CD4-positive, alpha-beta memory T cell (primary cell): ENCODE data around the gene PRKACG. TPM values are rescaled to one million over a fixed set of nuclear protein-coding genes. Genes with fewer than 3 reads are reported as not detected.

Experiments
- CTCF ChIA-PET: fragments of 350-600 bp; sonication (Branson Sonifier 250); formaldehyde crosslinking; loops from one replicate; lab custom pipeline; 2021; ENCODE audit warnings: inconsistent platforms; ENCODE audit not compliant: partially characterized antibody; lab: Charles Lee
- POLR2A ChIA-PET: fragments of 350-600 bp; sonication (Branson Sonifier 250); formaldehyde crosslinking; loops from one replicate; lab custom pipeline; 2021; ENCODE audit not compliant: partially characterized antibody; lab: Charles Lee
- DNase-seq, 5 donors: peaks; one replicate each; pipeline versions ENCODE4 v3.0.0 to v3.0.0-alpha.2; 2020 to 2022; ENCODE audit warnings: mixed read lengths in 1 of 5
- H3K27ac ChIP-seq: one replicate; pipeline ENCODE4 v1.7.0; 2013; ENCODE audit warnings: low read depth, low read length
- H3K27me3 ChIP-seq: 2 replicates; pipeline ENCODE4 v1.7.0; 2013; ENCODE audit warnings: mild to moderate bottlenecking, low read length, moderate library complexity; ENCODE audit not compliant: insufficient read depth
- H3K36me3 ChIP-seq: 2 replicates; pipeline ENCODE4 v1.7.0; 2013; ENCODE audit warnings: mild to moderate bottlenecking, low read length, moderate library complexity; ENCODE audit not compliant: insufficient read depth
- H3K4me1 ChIP-seq: 2 replicates; pipeline ENCODE4 v1.7.0; 2013; ENCODE audit warnings: mild to moderate bottlenecking, low read length, moderate library complexity; ENCODE audit not compliant: insufficient read depth
- H3K4me3 ChIP-seq, 2 donors: one replicate each; pipeline ENCODE4 v1.7.0; 2013; ENCODE audit warnings: low read length in 2 of 2, mild to moderate bottlenecking in 1 of 2
- H3K9me3 ChIP-seq, 2 donors: one replicate each; pipeline ENCODE4 v1.7.0; 2013; ENCODE audit warnings: low read length in 2 of 2, control low read depth in 1 of 2; ENCODE audit not compliant: control insufficient read depth in 1 of 2
- H3K27ac Mint-ChIP-seq, 7 donors: one replicate each; pipeline ENCODE4 v1.8.0; 2020 to 2021; ENCODE audit warnings: mixed read lengths in 7 of 7, mild to moderate bottlenecking in 6 of 7, inconsistent platforms in 3 of 7, moderate library complexity in 3 of 7
- H3K27me3 Mint-ChIP-seq, 2 donors: one replicate each; pipeline ENCODE4 v1.8.0; 2020 to 2021; ENCODE audit warnings: mixed read lengths in 2 of 2
- H3K36me3 Mint-ChIP-seq, 2 donors: one replicate each; pipeline ENCODE4 v1.8.0; 2020 to 2021; ENCODE audit warnings: mixed read lengths in 2 of 2, inconsistent platforms in 1 of 2, mild to moderate bottlenecking in 1 of 2
- H3K4me1 Mint-ChIP-seq, 4 donors: one replicate each; pipeline ENCODE4 v1.8.0; 2020 to 2021; ENCODE audit warnings: mixed read lengths in 4 of 4, mild to moderate bottlenecking in 1 of 4
- H3K4me3 Mint-ChIP-seq, 8 donors: one replicate each; pipeline ENCODE4 v1.8.0; 2020 to 2021; ENCODE audit warnings: mixed read lengths in 8 of 8, mild to moderate bottlenecking in 7 of 8, moderate library complexity in 6 of 8, inconsistent platforms in 3 of 8
- H3K9me3 Mint-ChIP-seq, 8 donors: one replicate each; pipeline ENCODE4 v1.8.0; 2020 to 2021; ENCODE audit warnings: mixed read lengths in 8 of 8, mild to moderate bottlenecking in 5 of 8, inconsistent platforms in 3 of 8, moderate library complexity in 1 of 8
- intact Hi-C: fragments of 100-400 bp; cut with micrococcal nuclease; formaldehyde crosslinking; loops from one replicate; pipeline ENCODE4 v1.15.1; 2023
- polyA plus RNA-seq, 2 donors: library from polyadenylated mRNA; unstranded; fragments of 300-500 nt; fragmentation: Illumina TruSeq; gene quantifications; one replicate each; pipeline ENCODE4 v1.2.3, GENCODE V29; 2021
- total RNA-seq, 2 experiments: library from RNA; stranded (reverse); gene quantifications; one replicate each; pipeline ENCODE4 v1.2.3, GENCODE V29; 2021

The PRKACG gene
- total and polyA plus RNA-seq, 4 experiments from 2014 or later = not detected

GRCh38 chr9:69036799-69037198, 22.9 kb upstream of the PRKACG start:
- H3K4me3 Mint-ChIP-seq = peak overlapping the region; percentile 95 to 99 (median 98)
- no peaks in the 10 kb centered on the region for H3K9me3 Mint-ChIP-seq
- peak overlapping the region; percentile 87 to 96 (median 94) for H3K27ac Mint-ChIP-seq
- intact Hi-C loops = loop anchor here (5.0 to 10.0 kb wide), 6 partner anchors 86 to 1378 kb away; partner anchors contain the start of genes KLF9 and SMC5
- H3K27me3 ChIP-seq = no peaks in the 10 kb centered on the region
- ChIA-PET CTCF (interaction anchor here (1.4 to 5.9 kb wide), 11 partner anchors 9 to 159 kb away, joined by 4 to 56 read pairs (median 15); no protein-coding TSS in a partner anchor), POLR2A (interaction anchor here (1.8 to 2.7 kb wide), 4 partner anchors 17 to 723 kb away, joined by 6 to 18 read pairs (median 8); partner anchors contain the start of gene PTAR1)
- H3K4me1 ChIP-seq = peaks cover 15% of the 10 kb centered on the region
- peaks cover 18 to 33% (median 20%) of the 10 kb centered on the region in 4 donors for H3K4me1 Mint-ChIP-seq
- H3K36me3 ChIP-seq = no peaks in the 10 kb centered on the region
- peak overlapping the region; percentile 78 to 86 for H3K4me3 ChIP-seq
- no peak for DNase-seq
- peaks cover 7 to 9% of the 10 kb centered on the region in 2 donors for H3K36me3 Mint-ChIP-seq
- H3K9me3 ChIP-seq = no peaks in the 10 kb centered on the region
- no peaks in the 10 kb centered on the region for H3K27me3 Mint-ChIP-seq
- peak overlapping the region; percentile 60 for H3K27ac ChIP-seq

- H3K4me1 Mint-ChIP-seq = peaks cover 16 to 34% (median 22%) of the 10 kb centered on the region in 4 donors
- ChIA-PET POLR2A (interaction anchor here (0.9 to 2.7 kb wide), 10 partner anchors 9 to 724 kb away, joined by 3 to 18 read pairs (median 6); partner anchors contain the start of gene PTAR1), CTCF (interaction anchor here (0.6 to 5.9 kb wide), 14 partner anchors 8 to 159 kb away, joined by 3 to 56 read pairs (median 10); no protein-coding TSS in a partner anchor)
- Histone ChIP-seq H3K36me3 (no peaks in the 10 kb centered on the region), H3K4me3 (peak overlapping the region; percentile 78 to 86), H3K27me3 (no peaks in the 10 kb centered on the region), H3K9me3 (no peaks in the 10 kb centered on the region), H3K27ac (peak overlapping the region; percentile 60), H3K4me1 (peaks cover 17% of the 10 kb centered on the region)
- peak in 1 of 5 donors; percentile 58 for DNase-seq
- intact Hi-C loops = loop anchor here (5.0 to 10.0 kb wide), 6 partner anchors 86 to 1378 kb away; partner anchors contain the start of genes KLF9 and SMC5
- no peaks in the 10 kb centered on the region for H3K9me3 Mint-ChIP-seq
- no peaks in the 10 kb centered on the region for H3K27me3 Mint-ChIP-seq
- peaks cover 7 to 9% of the 10 kb centered on the region in 2 donors for H3K36me3 Mint-ChIP-seq
- peak overlapping the region; percentile 95 to 99 (median 98) for H3K4me3 Mint-ChIP-seq
- peak overlapping the region; percentile 87 to 96 (median 94) for H3K27ac Mint-ChIP-seq
Observed at GRCh38 chr9:69036309-69036708, 22.4 kb upstream of the PRKACG start.

DNA sequence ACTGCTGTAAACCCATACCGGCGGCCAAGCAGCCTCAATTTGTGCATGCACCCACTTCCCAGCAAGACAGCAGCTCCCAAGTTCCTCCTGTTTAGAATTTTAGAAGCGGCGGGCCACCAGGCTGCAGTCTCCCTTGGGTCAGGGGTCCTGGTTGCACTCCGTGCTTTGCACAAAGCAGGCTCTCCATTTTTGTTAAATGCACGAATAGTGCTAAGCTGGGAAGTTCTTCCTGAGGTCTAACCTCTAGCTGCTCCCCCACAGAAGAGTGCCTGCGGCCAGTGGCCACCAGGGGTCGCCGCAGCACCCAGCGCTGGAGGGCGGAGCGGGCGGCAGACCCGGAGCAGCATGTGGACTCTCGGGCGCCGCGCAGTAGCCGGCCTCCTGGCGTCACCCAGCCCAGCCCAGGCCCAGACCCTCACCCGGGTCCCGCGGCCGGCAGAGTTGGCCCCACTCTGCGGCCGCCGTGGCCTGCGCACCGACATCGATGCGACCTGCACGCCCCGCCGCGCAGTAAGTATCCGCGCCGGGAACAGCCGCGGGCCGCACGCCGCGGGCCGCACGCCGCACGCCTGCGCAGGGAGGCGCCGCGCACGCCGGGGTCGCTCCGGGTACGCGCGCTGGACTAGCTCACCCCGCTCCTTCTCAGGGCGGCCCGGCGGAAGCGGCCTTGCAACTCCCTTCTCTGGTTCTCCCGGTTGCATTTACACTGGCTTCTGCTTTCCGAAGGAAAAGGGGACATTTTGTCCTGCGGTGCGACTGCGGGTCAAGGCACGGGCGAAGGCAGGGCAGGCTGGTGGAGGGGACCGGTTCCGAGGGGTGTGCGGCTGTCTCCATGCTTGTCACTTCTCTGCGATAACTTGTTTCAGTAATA, 21.8 kb upstream of the PRKACG start, which contains the start of gene FXN:
FXN (plus strand) TSS at position 315 of the 871 bp plus-strand sequence; CDS start at position 346, 31 bp downstream.
- POLR2A ChIA-PET = interaction anchor here (0.9 to 2.7 kb wide), 10 partner anchors 9 to 724 kb away, joined by 3 to 18 read pairs (median 6); partner anchors contain the start of gene PTAR1
- DNase-seq = peak; percentile 71 to 82 (median 78)
- peak within 1 kb of the TSS; percentile 95 to 99 (median 98) for H3K4me3 Mint-ChIP-seq
- H3K36me3 Mint-ChIP-seq = peaks cover 5 to 6% of the 10 kb centered on the region in 2 donors
- Histone ChIP-seq H3K9me3 (no peaks in the 10 kb centered on the region), H3K4me1 (peaks cover 23% of the 10 kb centered on the region), H3K27me3 (no peaks in the 10 kb centered on the region), H3K27ac (peak within 1 kb of the TSS; percentile 60), H3K4me3 (peak within 1 kb of the TSS; percentile 78 to 86), H3K36me3 (no peaks in the 10 kb centered on the region)
- intact Hi-C loops = loop anchor here (1.0 to 10.0 kb wide), 10 partner anchors 8 to 1379 kb away; partner anchors contain the start of genes KLF9 and SMC5
- CTCF ChIA-PET = interaction anchor here (0.6 to 5.9 kb wide), 24 partner anchors 8 to 468 kb away, joined by 3 to 56 read pairs (median 5); partner anchors contain the start of gene TJP2
- H3K4me1 Mint-ChIP-seq = peaks cover 18 to 36% (median 23%) of the 10 kb centered on the region in 4 donors
- no peaks in the 10 kb centered on the region for H3K27me3 Mint-ChIP-seq
- H3K27ac Mint-ChIP-seq = peak within 1 kb of the TSS; percentile 87 to 96 (median 94)
- no peaks in the 10 kb centered on the region for H3K9me3 Mint-ChIP-seq

DNA sequence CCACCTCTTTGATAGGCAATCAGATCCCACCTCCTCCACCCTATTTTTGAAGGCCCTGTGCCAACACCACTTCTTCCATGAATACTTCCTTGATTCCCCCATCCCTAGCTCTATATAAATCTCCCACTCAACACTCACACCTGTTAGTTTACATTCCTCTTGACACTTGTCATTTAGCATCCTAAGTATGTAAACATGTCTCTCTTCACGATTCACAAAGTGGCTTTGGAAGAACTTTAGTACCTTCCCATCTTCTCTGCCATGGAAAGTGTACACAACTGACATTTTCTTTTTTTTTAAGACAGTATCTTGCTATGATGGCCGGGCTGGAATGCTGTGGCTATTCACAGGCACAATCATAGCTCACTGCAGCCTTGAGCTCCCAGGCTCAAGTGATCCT, 20.2 kb upstream of the PRKACG start:
- intact Hi-C loops = loop anchor here (10.0 kb wide), 1 partner anchor 1381 kb away; the partner anchor contains the start of gene KLF9
- H3K27ac ChIP-seq = no peak overlapping the region
- peak overlapping the region in 3 of 7 donors; percentile 1 to 75 (median 51) for H3K27ac Mint-ChIP-seq
- ChIA-PET POLR2A (interaction anchor here (2.7 kb wide), 1 partner anchor 14 kb away, joined by 18 read pairs; no protein-coding TSS in a partner anchor), CTCF (interaction anchor here (1.1 to 5.9 kb wide), 10 partner anchors 10 to 161 kb away, joined by 3 to 56 read pairs (median 6); no protein-coding TSS in a partner anchor)
- no peaks in the 10 kb centered on the region for H3K27me3 Mint-ChIP-seq
- peaks cover 0 to 5% of the 10 kb centered on the region in 2 donors for H3K36me3 Mint-ChIP-seq
- no peaks in the 10 kb centered on the region for H3K9me3 ChIP-seq
- H3K4me1 ChIP-seq = peaks cover 39% of the 10 kb centered on the region
- no peaks in the 10 kb centered on the region for H3K27me3 ChIP-seq
- H3K9me3 Mint-ChIP-seq = peaks cover 0 to 10% (median 5%) of the 10 kb centered on the region in 8 donors
- no peaks in the 10 kb centered on the region for H3K36me3 ChIP-seq
- H3K4me3 Mint-ChIP-seq = peak overlapping the region in 5 of 8 donors; percentile 12 to 71 (median 40)
- H3K4me3 ChIP-seq = no peak overlapping the region
- peaks cover 27 to 52% (median 35%) of the 10 kb centered on the region in 4 donors for H3K4me1 Mint-ChIP-seq
- DNase-seq = no peak

DNA sequence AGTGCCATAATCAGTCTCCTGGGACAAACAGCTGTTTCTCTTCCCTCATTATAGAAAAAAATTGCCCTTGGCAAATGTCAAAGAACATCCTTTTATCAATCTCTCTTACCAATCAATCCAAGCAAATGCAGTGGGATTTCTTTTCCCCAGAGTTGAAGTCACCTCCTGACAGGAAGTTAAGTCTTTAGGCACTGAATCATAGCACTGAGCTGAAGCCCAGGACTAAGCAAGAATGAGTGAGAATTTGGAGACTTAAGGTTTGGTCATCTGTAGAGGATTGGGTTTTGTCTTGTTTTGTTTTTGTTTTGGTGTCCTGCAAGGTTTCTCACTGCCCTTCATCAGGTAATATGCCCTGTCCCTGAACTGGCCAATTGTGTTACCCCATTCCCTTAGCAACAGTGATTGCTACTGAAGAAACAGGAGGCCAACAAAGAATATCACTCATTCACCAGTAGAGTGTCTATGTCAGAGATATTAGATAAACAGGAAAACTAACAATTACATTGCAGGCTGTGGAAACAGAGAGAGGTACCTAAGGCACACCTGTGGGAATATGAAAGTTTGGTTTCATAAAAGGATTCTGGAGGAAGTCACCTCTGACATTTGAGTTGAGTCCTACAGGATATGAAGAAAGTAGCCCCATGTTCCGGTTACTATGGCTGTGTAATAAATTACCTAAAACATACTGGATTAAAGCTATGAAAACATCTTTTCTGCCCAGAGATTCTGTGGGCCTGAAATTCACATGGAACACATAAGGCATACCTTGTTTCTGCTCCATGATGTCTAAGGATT, 17.1 kb upstream of the PRKACG start:
- no peak for DNase-seq
- CTCF ChIA-PET = interaction anchor here (0.6 to 5.9 kb wide), 8 partner anchors 6 to 450 kb away, joined by 3 to 43 read pairs (median 5); no protein-coding TSS in a partner anchor
- H3K4me1 Mint-ChIP-seq = peaks cover 31 to 59% (median 42%) of the 10 kb centered on the region in 4 donors
- peaks cover 55% of the 10 kb centered on the region for H3K4me1 ChIP-seq
- peaks cover 0 to 10% (median 5%) of the 10 kb centered on the region in 8 donors for H3K9me3 Mint-ChIP-seq
- H3K4me3 ChIP-seq = no peak overlapping the region
- H3K27me3 Mint-ChIP-seq = no peaks in the 10 kb centered on the region
- intact Hi-C loops = loop anchor here (10.0 kb wide), 1 partner anchor 1384 kb away; the partner anchor contains the start of gene KLF9
- POLR2A ChIA-PET = interaction anchor here (0.5 to 1.4 kb wide), 2 partner anchors 8 to 11 kb away, joined by 3 to 6 read pairs; no protein-coding TSS in a partner anchor
- H3K27ac Mint-ChIP-seq = peak overlapping the region; percentile 11 to 84 (median 31)
- H3K4me3 Mint-ChIP-seq = no peak overlapping the region
- no peaks in the 10 kb centered on the region for H3K27me3 ChIP-seq
- H3K36me3 Mint-ChIP-seq = peaks cover 0 to 1% of the 10 kb centered on the region in 2 donors
- H3K27ac ChIP-seq = no peak overlapping the region
- H3K36me3 ChIP-seq = no peaks in the 10 kb centered on the region
- H3K9me3 ChIP-seq = no peaks in the 10 kb centered on the region

DNA sequence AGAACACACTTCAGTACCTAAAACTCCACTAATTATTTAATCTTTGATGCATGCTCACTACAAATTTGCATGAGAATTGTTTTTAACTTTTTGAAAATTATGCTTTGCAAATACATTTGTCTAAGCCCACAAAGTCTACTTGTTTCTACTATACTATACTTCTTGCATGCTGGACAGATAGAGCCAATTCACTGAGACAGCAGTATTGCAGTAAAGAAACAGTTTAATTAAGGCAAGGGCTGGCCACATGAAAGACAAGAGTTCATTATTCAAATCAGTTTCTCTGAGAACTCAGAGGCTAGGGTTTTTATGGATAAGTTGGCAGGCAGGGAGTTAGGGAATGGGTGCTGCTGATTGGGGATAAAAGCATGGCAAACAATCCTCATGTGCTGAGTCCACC, 15.6 kb upstream of the PRKACG start:
- H3K27me3 ChIP-seq = no peaks in the 10 kb centered on the region
- CTCF ChIA-PET = interaction anchor here (0.9 to 1.8 kb wide), 4 partner anchors 9 to 149 kb away, joined by 3 to 11 read pairs (median 6); no protein-coding TSS in a partner anchor
- Mint-ChIP-seq H3K4me1 (peaks cover 27 to 52% (median 40%) of the 10 kb centered on the region in 4 donors), H3K27me3 (no peaks in the 10 kb centered on the region), H3K36me3 (no peaks in the 10 kb centered on the region), H3K4me3 (peak overlapping the region in 4 of 8 donors; percentile 2 to 80 (median 48)), H3K27ac (peak overlapping the region in 5 of 7 donors; percentile 2 to 36 (median 13)), H3K9me3 (peaks cover 0 to 10% (median 6%) of the 10 kb centered on the region in 8 donors)
- H3K27ac ChIP-seq = no peak overlapping the region
- no peak for DNase-seq
- H3K9me3 ChIP-seq = no peaks in the 10 kb centered on the region
- intact Hi-C loops = no loop called here
- POLR2A ChIA-PET = interaction anchor here (0.5 to 1.6 kb wide), 2 partner anchors 9 to 368 kb away, joined by 3 to 5 read pairs; no protein-coding TSS in a partner anchor
- H3K36me3 ChIP-seq = no peaks in the 10 kb centered on the region
- no peak overlapping the region for H3K4me3 ChIP-seq
- peaks cover 49% of the 10 kb centered on the region for H3K4me1 ChIP-seq
